Common myeloid progenitor, CD34-positive (primary cell): Measurements from ENCODE around the gene P2RY12.
"Not testable (repeated sequence)": the region's sequence is repeated elsewhere in the genome, so short reads cannot be mapped to it uniquely, and the experiment has no call there.

ENCODE experiments used
- CTCF ChIA-PET: fragments of 350-600 bp; sonication (Branson Sonifier 250); formaldehyde crosslinking; loops from one replicate; lab custom pipeline; 2021; ENCODE audit warnings: antibody characterized with exemption; lab: Charles Lee
- POLR2A ChIA-PET: fragments of 350-600 bp; sonication (Branson Sonifier 250); formaldehyde crosslinking; loops from one replicate; lab custom pipeline; 2021; ENCODE audit warnings: antibody characterized with exemption; lab: Charles Lee
- DNase-seq, 3 donors: peaks; one replicate each; pipeline versions ENCODE4 v3.0.0 to v3.0.0-alpha.2; 2013
- H3K27ac ChIP-seq, 2 experiments: 1 replicate in 1 of 2; 2 replicates in 1 of 2; pipeline ENCODE4 v1.7.0; 2013; ENCODE audit warnings: inconsistent platforms in 2 of 2, low read length in 2 of 2, mild to moderate bottlenecking in 2 of 2, low read depth in 1 of 2, moderate library complexity in 1 of 2; ENCODE audit not compliant: severe bottlenecking in 2 of 2, insufficient read depth in 1 of 2, poor library complexity in 1 of 2
- H3K27me3 ChIP-seq, 5 experiments: replicated peaks in 2 of 5; 1 replicate in 3 of 5; 2 replicates in 2 of 5; pipeline versions ENCODE4 v1.6.1 to v1.7.0; 2013; ENCODE audit warnings: low read length in 4 of 5, mild to moderate bottlenecking in 2 of 5, moderate library complexity in 2 of 5, inconsistent platforms in 1 of 5; ENCODE audit not compliant: insufficient read depth in 5 of 5, control insufficient read depth in 4 of 5
- H3K36me3 ChIP-seq, 4 experiments: 1 replicate in 2 of 4; 2 replicates in 2 of 4; pipeline versions ENCODE4 v1.6.1 to v1.7.0; 2013; ENCODE audit warnings: low read length in 3 of 4, control low read depth in 1 of 4, mild to moderate bottlenecking in 1 of 4; ENCODE audit not compliant: control insufficient read depth in 4 of 4, insufficient read depth in 4 of 4
- H3K4me1 ChIP-seq, 4 experiments: 1 replicate in 3 of 4; 2 replicates in 1 of 4; pipeline versions ENCODE4 v1.6.1 to v1.7.1; 2013; ENCODE audit warnings: low read length in 3 of 4, mild to moderate bottlenecking in 3 of 4, control low read depth in 1 of 4, inconsistent platforms in 1 of 4, moderate library complexity in 1 of 4; ENCODE audit not compliant: control insufficient read depth in 4 of 4, insufficient read depth in 4 of 4; ENCODE audit errors: control extremely low read depth in 1 of 4
- H3K4me3 ChIP-seq, 7 experiments: 1 replicate in 4 of 7; 2 replicates in 3 of 7; pipeline versions ENCODE4 v1.5.1 to v1.7.0; 2013; ENCODE audit warnings: mild to moderate bottlenecking in 7 of 7, low read length in 6 of 7, moderate library complexity in 6 of 7, inconsistent platforms in 2 of 7, low read depth in 2 of 7, control low read depth in 1 of 7; ENCODE audit not compliant: insufficient read depth in 4 of 7, control insufficient read depth in 1 of 7; ENCODE audit errors: extremely low read depth in 1 of 7
- H3K9me3 ChIP-seq, 5 experiments: 1 replicate in 4 of 5; 2 replicates in 1 of 5; pipeline versions ENCODE4 v1.6.1 to v1.7.1; 2013; ENCODE audit warnings: low read length in 4 of 5, mild to moderate bottlenecking in 2 of 5, inconsistent platforms in 1 of 5, low read depth in 1 of 5, moderate library complexity in 1 of 5; ENCODE audit not compliant: control insufficient read depth in 4 of 5, insufficient read depth in 2 of 5; ENCODE audit errors: control extremely low read depth in 1 of 5
- WGBS: methylation state at CpG from one replicate; pipeline ENCODE4 v1.1.5; 2013; ENCODE audit not compliant: insufficient coverage; 5-methylcytosine and 5-hydroxymethylcytosine counted together

P2RY12 gene

GRCh38 chr3:151395806-151396205 is 11.3 kb upstream of the P2RY12 start:
- H3K27me3 ChIP-seq = no peaks in the 10 kb centered on the region
- POLR2A ChIA-PET = no interaction called here
- no peaks in the 10 kb centered on the region for H3K4me1 ChIP-seq
- WGBS = 100% methylated on average over 3 of the region's 3 CpGs
- peaks cover 0 to 65% (median 14%) of the 10 kb centered on the region in 4 experiments for H3K36me3 ChIP-seq
- CTCF ChIA-PET = interaction anchor here (1.9 kb wide), 1 partner anchor 30 kb away, joined by 5 read pairs; no protein-coding TSS in a partner anchor
- H3K4me3 ChIP-seq = no peak overlapping the region
- H3K27ac ChIP-seq = no peak overlapping the region
- no peak for DNase-seq
- peaks cover 0 to 2% (median 0%) of the 10 kb centered on the region in 5 experiments for H3K9me3 ChIP-seq

GRCh38 chr3:151394611-151395010 is 10.1 kb upstream of the P2RY12 start:
- H3K36me3 ChIP-seq = peaks cover 0 to 66% (median 14%) of the 10 kb centered on the region in 4 experiments
- CTCF ChIA-PET = interaction anchor here (1.9 kb wide), 1 partner anchor 32 kb away, joined by 5 read pairs; no protein-coding TSS in a partner anchor
- H3K9me3 ChIP-seq = no peaks in the 10 kb centered on the region
- POLR2A ChIA-PET = no interaction called here
- WGBS = 98% methylated on average over 7 of the region's 8 CpGs
- H3K27ac ChIP-seq = no peak overlapping the region
- H3K27me3 ChIP-seq = no peaks in the 10 kb centered on the region
- H3K4me3 ChIP-seq = no peak overlapping the region
- no peak for DNase-seq
- no peaks in the 10 kb centered on the region for H3K4me1 ChIP-seq

GRCh38 chr3:151393941-151394340 is 9.4 kb upstream of the P2RY12 start:
- H3K36me3 ChIP-seq = peaks cover 0 to 73% (median 17%) of the 10 kb centered on the region in 4 experiments
- POLR2A ChIA-PET = no interaction called here
- WGBS = no CpG with 5 or more reads among the region's 4 CpGs
- DNase-seq = no peak
- no peaks in the 10 kb centered on the region for H3K27me3 ChIP-seq
- no peaks in the 10 kb centered on the region for H3K4me1 ChIP-seq
- H3K9me3 ChIP-seq = no peaks in the 10 kb centered on the region
- CTCF ChIA-PET = no interaction called here
- no peak overlapping the region for H3K4me3 ChIP-seq
- H3K27ac ChIP-seq = no peak overlapping the region

- 100% methylated on average over 1 of the region's 3 CpGs for WGBS
- ChIA-PET CTCF (interaction anchor here (0.8 kb wide), 1 partner anchor 11 kb away, joined by 3 read pairs; no protein-coding TSS in a partner anchor), POLR2A (no interaction called here)
- Histone ChIP-seq H3K36me3 (peaks cover 0 to 72% (median 15%) of the 10 kb centered on the region in 4 experiments), H3K4me3 (no peak overlapping the region), H3K27ac (no peak overlapping the region), H3K9me3 (no peaks in the 10 kb centered on the region), H3K27me3 (no peaks in the 10 kb centered on the region), H3K4me1 (peaks cover 0 to 2% (median under 1%) of the 10 kb centered on the region in 4 experiments)
- DNase-seq = no peak
Measured at GRCh38 chr3:151393146-151393830, 8.7 kb upstream of the P2RY12 start.

GRCh38 chr3:151392191-151392590 is 7.6 kb upstream of the P2RY12 start:
- H3K27me3 ChIP-seq, H3K27ac ChIP-seq, H3K4me3 ChIP-seq, H3K9me3 ChIP-seq, POLR2A ChIA-PET, CTCF ChIA-PET, DNase-seq: not testable (repeated sequence)
- Histone ChIP-seq H3K4me1 (peaks cover 0 to 11% (median 6%) of the 10 kb centered on the region in 4 experiments), H3K36me3 (peaks cover 0 to 71% (median 15%) of the 10 kb centered on the region in 4 experiments)
- no CpG with 5 or more reads among the region's 3 CpGs for WGBS

GRCh38 chr3:151391720-151392119 is 7.2 kb upstream of the P2RY12 start:
- peaks cover 0 to 11% (median 6%) of the 10 kb centered on the region in 4 experiments for H3K4me1 ChIP-seq
- no peaks in the 10 kb centered on the region for H3K9me3 ChIP-seq
- ChIA-PET POLR2A (no interaction called here), CTCF (no interaction called here)
- no peak overlapping the region for H3K27ac ChIP-seq
- peaks cover 0 to 67% (median 15%) of the 10 kb centered on the region in 4 experiments for H3K36me3 ChIP-seq
- H3K27me3 ChIP-seq = no peaks in the 10 kb centered on the region
- no peak overlapping the region for H3K4me3 ChIP-seq
- DNase-seq = peak in 1 of 3 donors; percentile 15
- WGBS = no CpG with 5 or more reads among the region's 2 CpGs

- H3K9me3 ChIP-seq = no peaks in the 10 kb centered on the region
- H3K4me3 ChIP-seq = no peak overlapping the region
- peaks cover 15 to 29% (median 20%) of the 10 kb centered on the region in 4 experiments for H3K4me1 ChIP-seq
- no peak for DNase-seq
- ChIA-PET POLR2A (no interaction called here), CTCF (interaction anchor here (1.7 to 2.3 kb wide), 3 partner anchors 9 to 24 kb away, joined by 5 to 7 read pairs (median 7); no protein-coding TSS in a partner anchor)
- H3K27ac ChIP-seq = peak overlapping the region in 1 of 2 experiments; percentile 12
- WGBS = 64% methylated on average over 8 of the region's 9 CpGs
- H3K27me3 ChIP-seq = no peaks in the 10 kb centered on the region
- peaks cover 0 to 53% (median 10%) of the 10 kb centered on the region in 4 experiments for H3K36me3 ChIP-seq
Measured at GRCh38 chr3:151387842-151388241, 3.3 kb upstream of the P2RY12 start.
